GM12878 (cell line): ENCODE measurements around the gene SUGP1. TPM values are rescaled to one million over a fixed set of nuclear protein-coding genes. Genes with fewer than 3 reads are reported as not detected.
"Not testable (repeated sequence)": the region's sequence is repeated elsewhere in the genome, so short reads cannot be mapped to it uniquely, and the experiment has no call there.

Experiments
- ATAC-seq: fragments of 200-7000 bp; cut with Tn5 transposase; 3 replicates; pipeline ENCODE4 v1.9.1; 2020; ENCODE audit warnings: mild to moderate bottlenecking, moderate library complexity
- BruUV-seq: library from RNA; stranded (reverse); fragments of 400-500 nt; replicated peaks from 2 replicates; lab custom pipeline; 2021; lab: Mats Ljungman, UMichigan
- CTCF ChIA-PET: fragments of 300-600 bp; sonication (Branson Sonifier 250); formaldehyde crosslinking; extraction: SDS; loops from one replicate; lab custom pipeline; 2021; ENCODE audit warnings: inconsistent platforms; lab: Yijun Ruan, JAX
- POLR2A ChIA-PET: fragments of 350-600 bp; formaldehyde crosslinking; extraction: SDS; loops from one replicate; lab custom pipeline; 2021; ENCODE audit warnings: inconsistent platforms; lab: Charles Lee
- RAD21 ChIA-PET: fragments of 300-600 bp; sonication (Branson Sonifier 250); formaldehyde crosslinking; loops from one replicate; lab custom pipeline; 2023; ENCODE audit warnings: antibody characterized with exemption; ENCODE audit not compliant: unreplicated experiment; lab: Charles Lee
- SMC1A ChIA-PET: fragments of 300-600 bp; sonication (Branson Sonifier 250); formaldehyde crosslinking; loops from one replicate; lab custom pipeline; 2023; ENCODE audit not compliant: unreplicated experiment, uncharacterized antibody; lab: Charles Lee
- DNase-seq: peaks from one replicate; pipeline ENCODE4 v3.0.0-alpha.2; 2011; ENCODE audit warnings: low read depth, low spot score
- FAIRE-seq: peaks from 3 replicates; lab custom pipeline; 2011; peaks lifted over from hg19 to GRCh38; lab: Jason Lieb, UNC
- H2AFZ ChIP-seq: 2 replicates; pipeline ENCODE4 v1.6.0; 2011; ENCODE audit warnings: low read depth, low read length, control low read depth; ENCODE audit not compliant: control insufficient read depth
- H3K27ac ChIP-seq: 2 replicates; pipeline ENCODE4 v1.5.1; 2011; ENCODE audit warnings: control low read depth; ENCODE audit not compliant: control insufficient read depth, insufficient read depth
- H3K27me3 ChIP-seq, 2 experiments: replicated peaks in 1 of 2; 2 replicates each; pipeline versions ENCODE4 v1.6.0 to v1.6.1; 2011; ENCODE audit warnings: low read length in 1 of 2; ENCODE audit not compliant: control insufficient read depth in 2 of 2, insufficient read depth in 2 of 2
- H3K36me3 ChIP-seq, 2 experiments: 2 replicates each; pipeline ENCODE4 v1.5.1; 2011; ENCODE audit warnings: low read length in 1 of 2; ENCODE audit not compliant: control insufficient read depth in 2 of 2, insufficient read depth in 2 of 2
- H3K4me1 ChIP-seq: 2 replicates; pipeline ENCODE4 v1.6.1; 2011; ENCODE audit warnings: mild to moderate bottlenecking, low read length, moderate library complexity, mixed read lengths; ENCODE audit not compliant: control insufficient read depth, insufficient read depth
- H3K4me2 ChIP-seq: 2 replicates; pipeline ENCODE4 v1.6.0; 2011; ENCODE audit warnings: control low read depth; ENCODE audit not compliant: control insufficient read depth, insufficient read depth
- H3K4me3 ChIP-seq: fragments of 200-600 bp; sonication (generic); 2 replicates; pipeline ENCODE4 v1.5.1; 2016
- H3K79me2 ChIP-seq: 2 replicates; pipeline ENCODE4 v1.6.0; 2011; ENCODE audit warnings: low read length; ENCODE audit not compliant: control insufficient read depth, insufficient read depth
- H3K9ac ChIP-seq: 2 replicates; pipeline ENCODE4 v1.8.0; 2011; ENCODE audit warnings: low read length, control low read depth, mixed read lengths; ENCODE audit not compliant: control insufficient read depth, insufficient read depth
- H3K9me3 ChIP-seq: replicated peaks from 3 replicates; pipeline ENCODE4 v1.5.1; 2011; ENCODE audit warnings: mild to moderate bottlenecking, low read length; ENCODE audit not compliant: control insufficient read depth, insufficient read depth
- H4K20me1 ChIP-seq: 2 replicates; pipeline ENCODE4 v1.6.0; 2011; ENCODE audit not compliant: control insufficient read depth, insufficient read depth
- ASH2L ChIP-seq: fragments of 300-600, 200-600 bp; sonication (generic); IDR thresholded peaks from 2 replicates; pipeline ENCODE4 v1.6.1; 2017; ENCODE audit warnings: low read depth, mild to moderate bottlenecking, borderline replicate concordance
- CEBPZ ChIP-seq: fragments of 150-350 bp; IDR thresholded peaks from 2 replicates; pipeline ENCODE4 v1.6.1; 2016; ENCODE audit warnings: low read depth, low read length
- MAX ChIP-seq: IDR thresholded peaks from 2 replicates; pipeline ENCODE4 v1.6.1; 2012; ENCODE audit warnings: low read depth, low read length, improper control_type of control experiment
- MEF2A ChIP-seq: IDR thresholded peaks from 2 replicates; pipeline ENCODE4 v1.6.1; 2011; ENCODE audit warnings: low read depth, mild to moderate bottlenecking, low read length, moderate library complexity; ENCODE audit not compliant: insufficient read depth
- NR2C1 ChIP-seq: fragments of 450-650 bp; IDR thresholded peaks from 2 replicates; pipeline ENCODE4 v1.6.1; 2017; ENCODE audit warnings: antibody characterized with exemption, mild to moderate bottlenecking, moderate library complexity
- RAD21 ChIP-seq: IDR thresholded peaks from 2 replicates; pipeline ENCODE4 v1.6.1; 2011; ENCODE audit warnings: mild to moderate bottlenecking, low read depth, low read length, moderate library complexity; ENCODE audit not compliant: insufficient read depth
- SPI1 ChIP-seq: IDR thresholded peaks from 2 replicates; pipeline ENCODE4 v1.6.1; 2011; ENCODE audit warnings: low read depth, mild to moderate bottlenecking, low read length, moderate library complexity, borderline replicate concordance; ENCODE audit not compliant: insufficient read depth
- TARDBP ChIP-seq: IDR thresholded peaks from 2 replicates; pipeline ENCODE4 v1.6.1; 2016; ENCODE audit warnings: borderline replicate concordance
- YBX1 ChIP-seq: fragments of 450-650 bp; IDR thresholded peaks from 2 replicates; pipeline ENCODE4 v1.6.1; 2016; ENCODE audit warnings: antibody characterized with exemption
- ZNF207 ChIP-seq: fragments of 450-650 bp; IDR thresholded peaks from 2 replicates; pipeline ENCODE4 v1.6.1; 2014; ENCODE audit warnings: antibody characterized with exemption, mild to moderate bottlenecking, borderline replicate concordance
- ZNF622 ChIP-seq: fragments of 450-650 bp; IDR thresholded peaks from 2 replicates; pipeline ENCODE4 v1.6.1; 2017; ENCODE audit warnings: mild to moderate bottlenecking, inconsistent platforms
- WGBS: methylation state at CpG from one replicate; pipeline ENCODE4 v1.1.6; 2016; ENCODE audit warnings: low lambda C conversion rate; ENCODE audit not compliant: insufficient replicate concordance, insufficient coverage; ENCODE audit errors: missing lambda C conversion rate; 5-methylcytosine and 5-hydroxymethylcytosine counted together
- in situ Hi-C: fragments of 300-500 bp; cut with MboI; formaldehyde crosslinking; loops from 9 replicates; pipeline ENCODE4 v1.14.3; 2018; ENCODE audit warnings: mixed read lengths
- intact Hi-C: fragments of 100-400 bp; cut with micrococcal nuclease; formaldehyde crosslinking; loops from one replicate; pipeline ENCODE4 v1.14.2; 2022; ENCODE audit not compliant: unreplicated experiment
- polyA plus RNA-seq, 11 experiments: library from polyadenylated mRNA; depleted of rRNA in 4 of 11; unstranded in 6 of 11; stranded (reverse) in 5 of 11; fragments of >200 nt; fragmentation: Nextera tagmentation in 4 of 11; fragmentation: Illumina TruSeq in 1 of 11; extraction: Ambion mirVana in 4 of 11; extraction: Trizol in 1 of 11; gene quantifications; 1 replicate in 1 of 11; 2 replicates in 10 of 11; pipeline versions ENCODE4 v1.2.1 to v1.2.3, GENCODE V29; 2011 to 2016; ENCODE audit warnings: inconsistent platforms in 2 of 11, missing spikeins in 2 of 11, low read depth in 1 of 11
- total RNA-seq, 4 experiments: library from RNA; depleted of rRNA in 3 of 4; stranded (reverse); fragments of >200 nt in 3 of 4; fragmentation: Illumina TruSeq in 1 of 4; extraction: Trizol in 1 of 4; gene quantifications; 2 replicates each; pipeline versions ENCODE4 v1.2.1 to v1.2.3, GENCODE V29; 2013 to 2021

Gene SUGP1
- total and polyA plus RNA-seq, 10 of the 15 experiments (the other 5 are each of a cell fraction or from before 2014, with no cell fraction given), result 1.6 to 70.2 (median 38.4) TPM

- no peak for TF ChIP-seq SPI1
- no peak for TF ChIP-seq TARDBP
- no peak for TF ChIP-seq ZNF622
These were observed 64.0 kb downstream of the SUGP1 start (continued) for GRCh38 chr19:19256072-19256969.

GRCh38 chr19:19253409-19253808 lies 66.9 kb downstream of the SUGP1 start:
- H3K4me3 ChIP-seq, H3K9ac ChIP-seq, DNase-seq, H3K9me3 ChIP-seq, intact Hi-C loops, H3K79me2 ChIP-seq, SMC1A ChIA-PET, FAIRE-seq, in situ Hi-C loops, H3K4me2 ChIP-seq, RAD21 ChIA-PET, H3K27me3 ChIP-seq, H3K27ac ChIP-seq, H2AFZ ChIP-seq, H4K20me1 ChIP-seq, ATAC-seq, H3K4me1 ChIP-seq, POLR2A ChIA-PET, H3K36me3 ChIP-seq, CTCF ChIA-PET, BruUV-seq: not testable (repeated sequence)
- WGBS, result 37% methylated on average over 6 of the region's 6 CpGs

- FAIRE-seq (no peak), DNase-seq (no peak), ATAC-seq (no peak)
- intact Hi-C loops, result no loop called here
- no peak overlapping the region for H3K4me3 ChIP-seq
- BruUV-seq, result no TSS peak
- no peaks in the 10 kb centered on the region for H3K36me3 ChIP-seq
- no peak overlapping the region for H3K27ac ChIP-seq
- H3K4me1 ChIP-seq, result no peaks in the 10 kb centered on the region
- in situ Hi-C loops, result no loop called here
- CTCF ChIA-PET, result no interaction called here
- no peak overlapping the region for H2AFZ ChIP-seq
- no peaks in the 10 kb centered on the region for H4K20me1 ChIP-seq
- SMC1A ChIA-PET, result no interaction called here
- 21% methylated on average over 5 of the region's 5 CpGs for WGBS
- RAD21 ChIA-PET, result no interaction called here
- H3K9me3 ChIP-seq, result no peaks in the 10 kb centered on the region
- no peaks in the 10 kb centered on the region for H3K27me3 ChIP-seq
- POLR2A ChIA-PET, result no interaction called here
- no peaks in the 10 kb centered on the region for H3K79me2 ChIP-seq
- no peak overlapping the region for H3K9ac ChIP-seq
- H3K4me2 ChIP-seq, result no peak overlapping the region
- no peak for TF ChIP-seq RAD21
- no peak for TF ChIP-seq NR2C1
- no peak for TF ChIP-seq CEBPZ
- TF ChIP-seq ZNF622, result no peak
- no peak for TF ChIP-seq ASH2L
- TF ChIP-seq YBX1, result no peak
- no peak for TF ChIP-seq MEF2A
- no peak for TF ChIP-seq MAX
- no peak for TF ChIP-seq ZNF207
These were observed 70.0 kb downstream of the SUGP1 start for GRCh38 chr19:19250196-19250801.
